Sigmoid colon (tissue), 4 donors: ENCODE measurements around the gene SIRPA.

Source experiments
- CTCF ChIP-seq, 4 experiments: fragments of 450-650 bp in 3 of 4; fragments of 200-600 bp in 1 of 4; IDR thresholded peaks; one replicate each; pipeline ENCODE4 v1.5.1; 2016 to 2019; ENCODE audit warnings: antibody characterized with exemption in 4 of 4, mild to moderate bottlenecking in 3 of 4, moderate library complexity in 2 of 4
- EP300 ChIP-seq, 4 donors: sonication (generic); formaldehyde crosslinking; IDR thresholded peaks; one replicate each; pipeline ENCODE4 v1.6.1; 2017; ENCODE audit warnings: antibody characterized with exemption in 4 of 4
- POLR2A ChIP-seq, 2 donors: fragments of 450-650 bp; IDR thresholded peaks; one replicate each; pipeline ENCODE4 v1.6.1; 2016; ENCODE audit warnings: antibody characterized with exemption in 2 of 2, mild to moderate bottlenecking in 2 of 2, moderate library complexity in 2 of 2
- POLR2AphosphoS5 ChIP-seq, 4 donors: sonication (generic); formaldehyde crosslinking; IDR thresholded peaks; one replicate each; pipeline ENCODE4 v1.6.1; 2017; ENCODE audit warnings: antibody characterized with exemption in 4 of 4

GRCh38 chr20:1853473-1853872 lies 41.7 kb upstream of the SIRPA start:
- TF ChIP-seq CTCF (IDR thresholded peaks at IDR 0.05) = no peak
- TF ChIP-seq POLR2A (IDR thresholded peaks at IDR 0.05) = no peak
- TF ChIP-seq EP300 (IDR thresholded peaks at IDR 0.05) = no peak
- TF ChIP-seq POLR2AphosphoS5 (IDR thresholded peaks at IDR 0.05) = no peak
